AG10803 (cell line): ENCODE measurements around the gene EVI5.
"Not testable (repeated sequence)": the region's sequence is repeated elsewhere in the genome, so short reads cannot be mapped to it uniquely, and the experiment has no call there.

Experiments
- DNase-seq: peaks from one replicate; pipeline ENCODE4 v3.0.0; 2010; ENCODE audit warnings: low read depth
- H3K4me3 ChIP-seq: 2 replicates; pipeline ENCODE4 v1.5.1; 2011; ENCODE audit warnings: mild to moderate bottlenecking, low read length, control low read depth
- CTCF ChIP-seq: conservative IDR thresholded peaks from 2 replicates; pipeline ENCODE4 v1.5.1; 2011; ENCODE audit warnings: mild to moderate bottlenecking, low read length, control low read depth, inconsistent platforms

The EVI5 gene

GRCh38 chr1:92536211-92536979 lies 248.5 kb downstream of the EVI5 start:
- DNase-seq: no peak
- no peak for TF ChIP-seq CTCF
- no peak overlapping the region for H3K4me3 ChIP-seq

DNA sequence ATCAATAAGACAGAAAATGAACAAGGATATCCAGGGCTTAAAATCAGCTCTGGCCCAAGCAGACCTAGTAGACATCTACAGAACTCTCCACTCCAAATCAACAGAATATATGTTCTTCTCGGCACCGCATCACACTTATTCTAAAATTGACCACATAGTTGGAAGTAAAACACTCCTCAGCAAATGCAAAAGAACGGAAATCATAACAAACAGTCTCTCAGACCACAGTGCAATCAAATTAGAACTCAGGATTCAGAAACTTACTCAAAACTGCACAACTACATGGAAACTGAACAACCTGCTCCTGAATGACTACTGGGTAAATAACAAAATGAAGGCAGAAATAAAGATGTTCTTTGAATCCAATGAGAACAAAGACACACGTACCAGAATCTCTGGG lies 252.5 kb downstream of the EVI5 start:
- DNase-seq, H3K4me3 ChIP-seq: not testable (repeated sequence)

DNA sequence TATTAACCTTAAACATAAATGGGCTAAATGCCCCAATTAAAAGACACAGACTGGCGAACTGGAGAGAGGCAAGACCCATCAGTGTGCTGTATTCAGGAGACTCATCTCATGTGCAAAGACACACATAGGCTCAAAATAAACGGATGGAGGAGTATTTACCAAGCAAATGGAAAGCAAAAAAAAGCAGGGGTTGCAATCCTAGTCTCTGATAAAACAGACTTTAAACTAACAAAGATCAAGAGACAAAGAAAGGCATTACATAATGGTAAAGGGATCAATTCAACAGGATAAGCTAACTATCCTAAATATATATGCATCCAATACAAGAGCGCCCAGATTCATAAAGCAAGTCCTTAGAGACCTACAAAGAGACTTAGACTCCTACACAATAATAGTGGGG lies 253.0 kb downstream of the EVI5 start:
- DNase-seq, H3K4me3 ChIP-seq: not testable (repeated sequence)

DNA sequence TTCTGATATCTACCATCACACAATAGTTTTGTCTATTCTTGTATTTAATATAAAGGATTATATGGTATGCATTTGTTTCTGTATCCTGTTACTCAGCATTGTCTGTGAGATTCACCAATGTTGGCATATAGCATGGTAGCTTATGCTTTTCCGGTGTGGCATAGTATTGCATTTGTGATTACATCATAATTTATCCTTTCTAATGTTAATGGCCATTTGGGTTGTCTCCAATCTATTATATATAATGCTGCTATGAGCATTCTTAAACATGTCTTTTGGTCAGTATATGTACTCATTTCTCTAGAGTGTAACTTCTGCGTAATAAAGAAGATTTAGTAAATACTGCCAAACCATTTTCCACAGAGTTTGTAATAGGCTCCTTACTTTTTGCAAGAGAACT lies 257.2 kb downstream of the EVI5 start:
- H3K4me3 ChIP-seq: no peak overlapping the region
- TF ChIP-seq CTCF: no peak
- no peak for DNase-seq

- H3K4me3 ChIP-seq, DNase-seq: not testable (repeated sequence)
Measured at GRCh38 chr1:92524944-92525590, 259.8 kb downstream of the EVI5 start.

DNA sequence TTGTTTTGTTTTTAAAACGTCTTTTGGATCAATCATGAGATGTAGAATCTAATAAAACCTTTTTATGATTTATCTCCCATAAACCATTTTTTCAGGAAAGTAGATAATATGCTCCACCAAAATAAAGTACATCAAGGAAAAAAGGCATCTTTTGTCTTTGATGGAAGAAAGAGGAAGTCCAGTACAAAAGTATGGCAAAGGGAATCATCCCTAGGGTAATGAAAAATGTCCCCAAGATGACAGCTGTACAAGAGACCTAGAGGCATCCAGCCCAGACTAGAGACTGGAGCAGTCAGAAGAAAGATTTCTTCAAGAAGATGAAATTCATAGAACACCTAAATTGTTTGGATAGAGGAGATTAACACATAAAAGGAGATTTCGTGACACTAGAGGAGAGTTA lies 265.9 kb downstream of the EVI5 start:
- no peak for DNase-seq
- no peak overlapping the region for H3K4me3 ChIP-seq
- no peak for TF ChIP-seq CTCF

DNA sequence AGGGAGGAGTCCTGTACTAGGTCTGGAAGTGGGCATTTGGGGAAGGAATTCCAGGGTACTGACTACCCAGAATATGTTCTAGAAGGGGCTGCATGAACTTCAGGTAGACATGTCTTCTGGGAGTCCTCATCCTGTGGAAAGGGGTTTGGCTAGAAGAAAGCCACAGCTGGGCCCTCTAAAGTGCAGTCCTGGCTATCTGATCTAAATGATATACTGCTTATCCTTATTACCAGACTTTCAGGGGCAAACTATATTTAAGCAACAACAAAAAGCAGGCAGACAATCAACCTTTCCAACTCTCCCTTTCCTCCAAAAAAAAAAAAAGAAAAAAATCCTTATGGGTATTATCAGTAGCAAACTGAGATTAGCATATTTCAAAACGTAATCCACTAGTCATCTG lies 268.3 kb downstream of the EVI5 start:
- TF ChIP-seq CTCF: no peak
- no peak overlapping the region for H3K4me3 ChIP-seq
- no peak for DNase-seq

DNA sequence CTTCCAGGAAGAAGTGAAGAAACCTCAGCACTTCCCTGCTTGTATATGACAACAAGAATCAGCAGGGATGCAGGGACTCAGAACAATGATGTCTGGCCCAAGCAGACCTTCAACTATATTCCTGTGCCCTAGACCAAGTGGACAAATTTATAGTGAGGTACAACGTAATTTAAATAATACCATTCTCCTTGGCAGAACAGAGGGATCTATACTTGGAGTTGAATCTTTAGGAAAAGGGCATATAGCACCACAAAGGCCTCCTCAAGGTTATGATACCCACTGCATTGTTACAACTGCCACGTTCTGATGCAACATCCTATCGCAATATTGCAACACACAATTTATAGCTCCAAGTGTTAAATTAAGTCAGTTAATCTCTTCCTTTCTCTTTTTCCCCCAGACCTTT lies 269.1 kb downstream of the EVI5 start:
- TF ChIP-seq CTCF: no peak
- no peak overlapping the region for H3K4me3 ChIP-seq
- DNase-seq: peak; percentile 15
